Activated CD4-positive, CD25-positive, alpha-beta regulatory T cell (primary cell): ENCODE measurements around the gene FERD3L.
"Not testable (repeated sequence)": the region's sequence is repeated elsewhere in the genome, so short reads cannot be mapped to it uniquely, and the experiment has no call there.

Experiments
- DNase-seq, 4 experiments: peaks; one replicate each; lab custom pipeline; 2025; lab: John Stamatoyannopoulos, UW

FERD3L gene

DNA sequence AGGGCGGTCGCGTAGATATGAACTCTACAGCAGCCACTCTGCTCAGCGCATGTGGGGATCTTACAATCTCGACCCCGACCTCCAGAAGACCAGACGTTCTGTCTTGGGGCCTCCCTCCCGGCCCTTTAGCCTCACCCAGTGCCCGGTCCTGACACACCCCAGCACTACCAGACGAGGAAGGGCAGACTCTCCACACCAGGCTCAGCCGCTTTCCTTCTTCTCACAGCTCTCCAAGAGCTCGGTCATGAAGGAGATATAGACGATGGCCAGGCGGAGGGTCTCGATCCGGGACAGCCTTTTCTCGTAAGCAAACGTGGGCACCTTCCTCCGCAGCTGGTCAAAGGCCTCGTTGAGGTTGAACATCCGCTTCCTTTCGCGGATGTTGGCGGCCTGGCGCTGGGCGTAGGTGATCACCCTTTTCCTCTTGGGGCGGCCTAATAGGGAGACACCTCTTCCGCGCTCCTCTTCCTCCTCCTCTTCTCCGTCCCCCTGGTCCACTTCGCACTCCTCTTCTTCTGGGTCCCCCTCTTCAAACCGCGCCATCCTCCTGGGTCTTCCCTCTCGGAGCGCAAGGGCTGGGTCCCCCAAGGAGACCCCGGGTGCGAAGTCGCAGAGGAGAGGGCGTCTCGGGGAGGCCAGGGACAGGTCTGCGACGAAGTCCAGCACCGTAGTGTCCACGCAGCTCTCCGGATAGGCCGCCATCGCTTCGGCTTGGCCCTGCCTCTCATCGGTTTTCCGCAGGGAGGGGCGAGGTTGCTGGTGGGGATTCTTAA, at the start of gene FERD3L:
TSS of gene FERD3L (minus strand) at position 761 of the 773 bp plus-strand sequence. CDS start at position 702, 59 bp downstream.
- DNase-seq: no peak

GRCh38 chr7:19194417-19194816, 49.2 kb upstream of the FERD3L start:
- not testable (repeated sequence) for DNase-seq

DNA sequence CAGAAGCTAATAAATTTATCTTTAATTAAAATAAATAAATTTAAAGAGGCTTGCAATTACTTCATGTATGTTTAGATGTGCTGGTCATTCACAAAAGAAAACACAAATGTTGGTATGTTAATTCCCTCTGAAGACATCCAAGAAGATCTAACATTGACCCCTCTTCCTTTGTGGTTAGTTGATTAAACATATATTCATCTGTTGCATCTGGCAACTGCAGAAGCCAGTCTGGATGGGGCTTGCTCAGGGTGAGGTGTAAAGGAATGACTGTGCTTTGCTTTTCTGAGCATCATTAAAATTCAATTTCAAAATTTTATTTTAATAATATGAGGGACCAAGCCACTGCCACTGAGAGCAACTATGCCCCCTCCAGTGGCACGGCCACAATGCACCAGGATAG, 36.4 kb upstream of the FERD3L start:
- no peak for DNase-seq

- no peak for DNase-seq
Observed at GRCh38 chr7:19178595-19178994, 33.4 kb upstream of the FERD3L start.

GRCh38 chr7:19177269-19177668, 32.0 kb upstream of the FERD3L start:
- DNase-seq: no peak

- DNase-seq: no peak
Observed at GRCh38 chr7:19175241-19175640, 30.0 kb upstream of the FERD3L start.

DNA sequence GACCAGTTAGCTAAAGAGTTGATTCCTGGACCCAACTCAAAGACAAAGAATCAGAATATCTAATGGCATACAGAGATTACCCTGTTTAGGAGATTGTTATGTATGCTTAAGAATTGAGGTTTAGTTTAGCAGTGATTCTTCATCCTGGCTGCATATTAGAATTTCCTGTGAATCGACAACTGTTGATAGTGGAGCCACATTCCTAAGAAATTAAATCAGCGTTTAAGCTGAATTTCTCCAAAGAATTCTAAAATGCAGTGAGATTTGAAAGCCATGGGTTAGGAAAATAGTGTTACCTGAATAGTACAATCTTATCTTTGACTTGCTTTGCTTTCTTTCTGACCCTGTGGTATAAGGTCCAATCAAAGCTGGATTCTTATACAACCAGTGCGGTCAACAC, 16.4 kb upstream of the FERD3L start:
- DNase-seq: no peak

- no peak for DNase-seq
Observed at GRCh38 chr7:19146699-19147098, 1.5 kb upstream of the FERD3L start.

DNA sequence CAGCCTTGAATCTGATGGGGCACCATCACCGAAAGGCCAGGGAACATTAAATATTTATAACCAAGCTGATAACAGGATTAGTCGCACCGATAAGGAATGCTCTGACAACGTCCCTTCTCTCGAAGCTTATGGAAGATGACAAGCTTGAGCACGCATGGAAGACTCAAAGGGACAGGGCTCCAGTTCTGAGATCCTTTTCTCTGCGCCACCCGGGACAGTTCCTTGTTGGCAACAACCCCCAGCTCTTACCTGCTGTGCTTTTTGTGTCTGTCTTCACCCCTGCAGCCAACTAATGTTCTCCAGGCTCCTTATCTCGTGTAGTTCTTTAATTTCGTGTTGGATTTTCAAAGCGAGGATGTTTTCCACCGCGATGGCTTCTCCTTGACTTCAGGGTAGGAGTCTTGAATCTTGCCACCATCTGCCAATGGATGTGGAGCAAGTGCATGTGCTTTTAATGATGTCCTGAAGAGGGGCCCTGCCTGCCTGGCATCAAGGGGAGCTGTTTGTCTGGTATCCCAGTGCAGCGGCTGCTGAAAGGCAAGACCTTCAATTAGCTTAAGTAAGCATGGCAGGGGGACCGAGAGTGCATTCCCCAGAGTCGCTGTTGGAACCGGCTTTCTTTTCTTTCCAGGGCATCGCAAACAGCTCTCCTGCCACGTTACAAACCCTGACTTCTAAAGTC, 354 bp upstream of the FERD3L start:
- no peak for DNase-seq

- DNase-seq: no peak
Observed at GRCh38 chr7:19143881-19144574, 1.2 kb downstream of the FERD3L start.

- DNase-seq: no peak
Observed at GRCh38 chr7:19139706-19140327, 5.4 kb downstream of the FERD3L start.

DNA sequence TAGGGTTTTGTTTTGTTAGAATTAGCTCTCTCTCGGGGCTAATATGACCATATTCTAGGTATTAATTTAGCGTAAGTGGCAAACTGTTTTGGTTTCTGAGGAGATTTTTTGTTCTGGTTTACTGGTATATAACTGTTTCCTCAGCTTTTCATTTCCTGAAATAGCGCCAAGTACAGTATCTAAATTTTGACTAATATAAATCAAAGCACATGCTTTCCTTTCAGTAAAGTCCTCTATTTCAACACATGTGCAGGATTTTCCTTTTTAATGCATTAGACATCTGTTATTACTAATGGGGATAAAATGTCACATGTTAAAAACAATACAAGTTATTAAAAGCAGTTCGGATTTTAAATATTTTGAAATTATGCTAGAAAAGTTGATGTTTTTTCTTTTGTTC, 11.3 kb downstream of the FERD3L start:
- DNase-seq: no peak

- no peak for DNase-seq
Observed at GRCh38 chr7:19133390-19133789, 11.8 kb downstream of the FERD3L start.

DNA sequence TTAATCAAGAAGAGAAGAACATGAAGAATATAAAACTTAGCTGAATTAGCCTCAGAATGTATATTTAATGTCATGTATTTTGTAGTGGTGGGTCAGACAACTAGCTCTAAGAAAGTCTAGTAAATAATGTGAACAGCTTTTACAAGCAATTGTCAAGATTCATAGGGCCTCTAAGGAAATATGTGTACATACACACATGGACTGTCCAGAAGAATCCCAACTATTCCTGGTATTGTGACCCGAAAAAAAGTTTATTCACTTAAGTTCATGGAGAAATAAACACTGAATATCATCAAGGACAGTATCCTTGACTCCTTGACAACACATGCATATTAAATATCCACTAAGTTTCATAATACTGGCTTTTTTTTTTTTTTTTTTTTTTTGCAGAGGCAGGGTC, 16.4 kb downstream of the FERD3L start:
- DNase-seq: no peak

GRCh38 chr7:19121977-19122588, 23.1 kb downstream of the FERD3L start:
- no peak for DNase-seq

DNA sequence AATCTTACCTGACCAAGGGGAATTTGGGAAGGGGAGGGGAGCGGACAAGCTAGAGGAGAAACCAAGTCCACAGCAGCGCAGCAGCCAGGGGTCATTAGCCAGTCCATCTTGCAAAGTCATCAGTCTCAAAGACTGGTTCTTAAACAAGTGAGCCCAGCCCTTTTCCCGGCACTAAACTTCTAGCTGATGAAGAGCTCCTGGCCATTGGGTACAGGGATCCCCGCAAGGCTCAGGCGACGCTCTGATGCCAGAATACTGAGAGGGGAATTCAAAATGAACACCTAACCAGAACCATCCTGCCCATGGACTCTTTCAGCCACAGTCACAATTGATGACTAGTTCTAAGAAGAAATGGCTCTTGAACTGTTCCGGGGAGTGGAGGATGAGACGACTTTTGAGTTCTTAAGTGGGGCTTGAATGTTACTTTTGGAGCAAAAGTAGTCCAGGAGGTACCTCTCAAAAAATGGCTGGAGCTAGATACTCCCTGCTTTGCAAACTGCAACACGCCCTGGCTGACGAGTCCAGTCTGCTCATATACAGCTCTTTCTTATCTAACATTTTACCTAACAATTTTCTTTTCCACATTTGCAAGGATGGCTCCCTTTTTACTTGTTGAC, 25.2 kb downstream of the FERD3L start:
- no peak for DNase-seq

- DNase-seq: no peak
Observed at GRCh38 chr7:19119372-19119771, 25.8 kb downstream of the FERD3L start.

- no peak for DNase-seq
Observed at GRCh38 chr7:19118636-19119371, 26.4 kb downstream of the FERD3L start.

- no peak for DNase-seq
Observed at GRCh38 chr7:19117870-19118608, 27.2 kb downstream of the FERD3L start.
